GM08714 (cell line): ENCODE data around the gene ATF4.

Experiments
- H3K4me3 ChIP-seq: fragments of 200-500 bp; sonication (Bioruptor generic); 2 replicates; pipeline ENCODE4 v1.5.1; 2014; ENCODE audit warnings: mild to moderate bottlenecking, low read length, inconsistent platforms
- ZNF274 ChIP-seq: IDR thresholded peaks from 2 replicates; pipeline ENCODE4 v1.6.1; 2012; ENCODE audit warnings: mild to moderate bottlenecking, low read depth, low read length

The ATF4 gene

DNA sequence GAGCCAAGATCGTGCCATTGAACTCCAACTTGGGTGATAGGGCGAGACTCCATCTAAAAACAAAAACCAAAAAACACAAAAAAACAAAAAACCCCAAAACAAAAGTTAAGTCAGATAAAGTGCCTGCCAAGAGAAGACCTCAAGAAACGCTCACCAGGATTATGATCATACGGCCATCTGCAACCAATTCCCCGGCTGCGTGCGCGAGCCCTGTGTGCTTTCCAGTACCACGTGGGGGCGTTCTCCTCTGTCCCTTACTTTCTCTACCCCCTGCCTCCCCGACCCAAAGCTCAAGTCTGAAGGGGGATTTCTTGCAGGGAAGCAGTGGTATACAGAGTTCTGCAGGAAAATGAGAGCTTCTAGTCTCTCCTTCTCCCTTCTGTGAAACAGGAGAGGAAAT, 22.7 kb downstream of the ATF4 start:
- no peak for TF ChIP-seq ZNF274
- H3K4me3 ChIP-seq, result no peak overlapping the region

DNA sequence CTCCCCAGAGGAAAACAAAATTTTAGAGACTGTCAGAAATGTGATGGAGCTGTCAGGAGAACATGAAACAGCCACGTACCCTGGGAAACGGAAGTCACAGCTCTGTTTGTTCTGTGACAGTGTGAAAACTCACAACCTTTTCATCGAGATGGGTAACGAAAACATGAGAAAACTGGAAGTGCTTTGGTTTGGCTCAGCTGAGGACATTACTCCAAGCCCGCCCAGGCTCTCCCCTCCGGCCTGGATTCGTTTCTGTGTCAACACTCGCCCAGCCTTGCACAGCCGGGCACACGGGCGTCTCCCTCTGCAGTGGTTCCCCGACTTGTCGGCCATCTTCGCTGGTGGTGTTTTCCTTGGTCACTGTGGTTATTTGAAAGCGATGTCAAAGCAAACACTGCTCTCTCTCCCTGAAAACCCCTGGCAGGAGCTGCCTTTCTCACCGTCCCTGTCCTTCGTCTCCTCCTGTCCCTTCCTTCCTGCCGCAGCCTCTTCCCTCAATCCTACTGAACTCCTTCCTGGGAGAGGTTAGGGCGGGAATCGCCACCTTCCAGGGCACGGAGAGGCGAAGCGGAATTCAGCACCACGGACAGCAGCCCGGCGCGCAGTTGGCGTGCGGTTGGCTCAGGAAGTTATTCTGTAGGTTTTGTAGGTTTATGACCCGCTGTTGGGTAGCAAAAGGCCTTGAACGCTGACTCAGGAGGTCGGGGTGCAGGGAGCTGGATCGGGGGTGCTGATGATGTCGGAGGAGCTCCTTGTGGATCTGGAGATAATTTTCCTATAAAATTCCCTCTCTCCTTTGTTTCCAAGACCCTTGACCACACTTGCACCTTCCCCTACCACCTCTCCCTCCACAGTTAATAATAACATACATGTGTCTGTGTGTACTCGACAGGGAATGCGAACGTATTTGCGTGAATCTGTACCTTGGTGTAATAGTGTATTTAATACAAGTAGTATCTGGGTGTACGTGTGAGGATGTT, 25.3 kb downstream of the ATF4 start:
- TF ChIP-seq ZNF274, result no peak
- H3K4me3 ChIP-seq, result no peak overlapping the region

DNA sequence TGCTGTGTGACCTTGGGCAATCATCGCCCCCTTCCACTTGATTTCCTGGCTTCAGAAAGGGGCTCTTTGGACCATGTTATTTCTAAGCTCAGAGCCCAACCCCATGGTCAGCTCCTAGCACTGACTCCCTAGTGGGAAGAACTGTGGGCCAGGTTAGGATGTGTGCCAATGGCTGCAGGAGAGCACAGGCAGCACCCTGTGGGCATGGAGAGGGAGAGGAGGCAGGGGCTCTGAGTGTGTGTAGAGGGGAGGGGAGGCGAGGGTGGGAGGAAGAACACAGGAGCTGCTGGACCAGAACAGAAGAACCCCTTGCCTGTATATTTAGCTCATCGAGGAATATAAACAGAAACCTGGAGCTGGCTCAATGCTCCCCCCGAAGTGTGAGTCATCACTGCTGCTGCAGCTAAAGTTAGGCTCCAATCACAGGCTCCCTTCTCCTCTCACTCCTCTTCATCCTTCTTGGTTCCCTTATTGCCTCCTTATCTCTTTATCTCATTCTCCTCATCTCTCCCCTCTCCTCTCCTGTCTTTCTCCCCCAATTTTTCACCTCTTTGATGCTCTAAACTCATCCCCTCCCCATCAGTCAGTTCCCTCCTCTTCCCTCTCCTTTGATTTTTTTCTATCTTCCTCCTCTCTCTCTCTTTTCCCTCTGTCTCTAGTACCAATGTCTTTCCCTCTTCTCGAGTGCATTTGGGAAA, 26.7 kb downstream of the ATF4 start:
- TF ChIP-seq ZNF274, result no peak
- no peak overlapping the region for H3K4me3 ChIP-seq

DNA sequence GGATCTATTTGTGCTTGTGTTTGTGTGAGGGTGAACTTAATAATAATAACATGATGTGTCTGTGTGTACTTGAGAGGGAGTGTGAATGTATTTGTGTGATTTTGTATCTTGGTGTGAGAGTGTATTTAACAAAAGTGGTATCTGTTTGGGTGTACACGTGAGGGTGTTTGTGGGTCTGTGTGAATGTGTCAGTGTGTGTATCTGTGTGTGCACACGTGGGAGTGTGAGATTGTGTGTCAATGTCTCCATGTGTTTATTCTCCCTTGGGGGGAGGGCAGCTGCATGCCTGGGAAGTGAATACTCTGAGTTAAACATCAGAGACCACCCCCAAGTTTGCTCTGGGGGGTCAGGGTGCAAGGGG, 27.2 kb downstream of the ATF4 start:
- no peak for TF ChIP-seq ZNF274
- no peak overlapping the region for H3K4me3 ChIP-seq

DNA sequence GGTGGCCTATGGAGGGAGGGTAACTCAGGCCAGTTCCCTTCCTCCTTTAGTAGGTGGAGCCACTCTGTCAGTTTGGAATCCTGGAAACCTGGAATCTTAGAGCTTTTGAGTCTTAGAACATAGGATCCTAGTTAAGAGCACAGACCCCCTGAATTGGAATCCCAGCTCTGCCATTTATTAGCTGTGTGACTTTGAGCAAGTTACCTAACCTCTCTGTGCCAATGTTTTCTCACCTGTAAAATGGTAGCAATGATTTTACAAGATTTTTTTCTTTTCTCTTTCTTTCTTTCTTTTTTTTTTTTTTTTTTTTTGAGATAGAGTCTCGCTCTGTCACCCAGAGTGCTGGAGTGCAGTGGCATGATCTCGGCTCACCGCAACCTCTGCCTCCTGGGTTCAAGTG, 33.1 kb downstream of the ATF4 start:
- TF ChIP-seq ZNF274, result no peak

DNA sequence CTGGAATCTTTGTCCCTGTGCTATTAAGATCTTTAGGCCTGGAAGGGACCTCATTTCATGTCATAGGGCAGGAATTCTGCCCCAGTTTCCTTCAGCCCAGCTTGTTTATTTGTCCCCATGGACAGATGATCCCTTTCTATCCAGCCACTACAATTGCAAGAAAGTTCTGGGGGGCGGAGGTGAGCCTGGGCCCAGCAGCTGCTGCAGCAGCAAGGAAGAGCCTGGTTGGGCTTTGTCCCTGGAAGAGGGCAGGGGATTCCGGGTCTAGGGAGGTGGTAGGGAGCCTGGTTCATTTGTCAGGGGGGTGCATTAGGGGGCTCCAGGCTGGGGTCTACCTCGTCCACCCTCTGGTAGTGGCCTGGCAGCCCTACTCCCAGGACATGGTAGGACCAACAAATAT, 33.8 kb downstream of the ATF4 start:
- no peak for TF ChIP-seq ZNF274
- no peak overlapping the region for H3K4me3 ChIP-seq

More for the DNA sequence above, 33.1 kb downstream of the ATF4 start:
- H3K4me3 ChIP-seq, result no peak overlapping the region

DNA sequence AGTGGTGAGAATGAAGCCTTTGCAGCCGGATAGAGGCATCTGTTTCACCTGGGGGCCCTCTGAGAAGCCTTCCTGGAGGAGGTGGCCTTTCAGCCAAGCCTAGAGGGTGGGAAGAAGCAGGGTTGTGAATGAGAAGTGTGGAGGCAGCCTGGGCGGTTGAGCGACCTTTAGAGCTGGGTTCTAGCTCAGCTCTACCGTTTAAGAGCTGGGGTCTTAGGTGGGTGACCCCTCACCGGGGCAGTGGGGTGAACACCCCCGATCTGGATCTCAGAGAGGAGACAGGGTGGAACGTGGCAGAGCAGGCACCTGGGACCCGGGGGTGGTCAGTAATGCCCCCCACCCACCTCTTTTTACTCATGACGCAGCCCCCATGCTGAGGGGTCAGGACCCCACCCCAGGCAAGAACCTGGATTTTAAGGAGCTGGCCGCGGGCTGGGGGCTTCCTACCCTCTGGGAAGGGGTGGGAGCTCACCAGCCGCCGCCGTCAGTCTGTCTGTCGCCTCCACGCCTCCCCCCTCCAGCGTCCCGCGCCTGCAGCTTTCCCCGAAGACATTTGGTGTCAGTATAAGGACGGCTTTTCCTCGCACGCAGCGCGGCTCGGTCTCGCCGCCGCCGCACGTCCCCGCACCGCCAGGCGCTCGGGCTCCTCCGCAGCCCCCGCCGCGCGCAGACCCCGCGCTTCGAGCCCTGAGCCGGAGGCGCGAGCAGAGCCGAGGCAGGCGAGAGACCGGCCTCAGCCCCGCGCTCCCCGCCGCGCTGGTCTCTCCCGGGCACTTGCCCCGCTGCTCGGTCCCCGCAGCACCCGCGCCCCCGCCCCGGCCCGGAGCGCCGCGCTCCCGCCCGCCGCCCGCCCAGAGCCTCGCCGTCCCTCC, 36.8 kb downstream of the ATF4 start:
- no peak overlapping the region for H3K4me3 ChIP-seq

DNA sequence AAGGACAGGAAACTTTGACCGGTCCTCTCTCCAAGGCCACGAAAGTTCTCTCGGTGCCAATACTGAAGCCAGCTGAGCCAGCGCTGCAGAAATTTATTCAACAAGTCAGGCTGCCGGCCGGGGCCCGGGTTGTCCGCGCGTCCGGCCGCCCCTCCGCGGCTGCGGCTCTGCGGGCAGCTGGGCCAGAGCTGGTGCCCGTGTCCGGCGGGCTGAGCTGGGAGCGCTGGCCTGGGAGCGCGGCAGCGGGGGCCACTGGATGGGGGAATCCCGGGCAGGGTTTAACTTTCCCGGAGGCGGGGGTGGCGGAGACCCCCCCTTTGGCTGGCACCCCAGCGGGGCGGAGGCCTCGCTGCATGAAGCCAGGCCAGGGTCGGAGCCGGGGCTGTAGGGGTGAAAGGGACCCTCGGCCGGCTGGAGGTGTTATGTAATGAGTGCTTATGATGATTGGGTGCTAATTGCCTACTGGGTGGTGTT, 37.9 kb downstream of the ATF4 start:
- TF ChIP-seq ZNF274, result no peak
- H3K4me3 ChIP-seq, result no peak overlapping the region

More for the DNA sequence above, 36.8 kb downstream of the ATF4 start:
- no peak for TF ChIP-seq ZNF274

DNA sequence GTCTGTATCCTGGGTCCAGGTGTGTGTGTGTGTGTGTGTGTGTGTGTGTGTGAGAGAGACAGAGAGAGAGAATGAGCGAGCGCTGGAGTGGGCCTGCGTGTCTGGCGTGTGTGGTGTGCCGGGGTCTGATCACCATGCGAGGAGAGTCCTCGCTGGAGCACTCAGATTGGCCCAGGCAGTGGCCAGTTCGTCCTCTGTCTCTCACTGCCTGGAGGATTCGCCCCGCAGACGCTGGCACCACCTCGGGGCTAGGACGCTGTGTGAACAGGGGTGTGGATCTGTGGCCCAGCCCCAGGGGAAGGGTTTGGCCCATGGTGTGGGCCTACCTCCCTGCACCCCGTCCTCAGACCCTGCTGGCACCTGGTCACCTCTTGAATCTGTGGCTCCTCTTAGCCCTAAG, 38.6 kb downstream of the ATF4 start:
- no peak for TF ChIP-seq ZNF274
- H3K4me3 ChIP-seq, result no peak overlapping the region

DNA sequence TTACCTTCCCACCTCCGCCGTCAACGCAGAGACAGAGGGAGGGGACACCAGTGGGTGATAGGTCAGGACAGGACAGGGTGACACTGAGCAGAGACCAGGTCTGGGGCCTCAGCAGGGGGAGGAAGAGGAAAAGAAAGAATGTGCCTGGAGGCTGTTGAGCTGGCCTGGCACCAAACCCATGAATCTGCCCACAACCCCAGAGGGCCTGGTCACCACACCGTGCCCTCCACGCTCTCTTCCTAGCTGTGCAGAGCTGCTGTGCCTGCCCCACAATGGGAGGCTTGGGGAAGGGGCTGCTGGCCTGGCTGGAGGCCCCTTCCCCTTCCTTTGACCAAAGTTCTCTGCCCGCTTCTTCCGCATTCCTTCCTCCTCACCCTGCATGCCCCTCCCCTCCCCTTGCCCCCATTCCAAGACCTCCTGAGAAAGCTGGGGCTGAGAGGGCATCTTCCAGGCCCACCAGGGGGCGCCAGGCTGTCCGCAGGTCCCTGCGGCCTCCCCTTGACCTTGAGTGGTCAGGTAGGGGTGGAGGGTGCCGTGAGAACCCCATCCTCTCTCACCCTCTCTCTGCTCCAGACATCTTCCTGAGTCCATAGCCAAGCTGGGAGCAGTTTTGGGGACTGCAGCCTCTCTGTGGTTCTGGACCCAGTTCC, 39.2 kb downstream of the ATF4 start:
- H3K4me3 ChIP-seq, result no peak overlapping the region
- no peak for TF ChIP-seq ZNF274

DNA sequence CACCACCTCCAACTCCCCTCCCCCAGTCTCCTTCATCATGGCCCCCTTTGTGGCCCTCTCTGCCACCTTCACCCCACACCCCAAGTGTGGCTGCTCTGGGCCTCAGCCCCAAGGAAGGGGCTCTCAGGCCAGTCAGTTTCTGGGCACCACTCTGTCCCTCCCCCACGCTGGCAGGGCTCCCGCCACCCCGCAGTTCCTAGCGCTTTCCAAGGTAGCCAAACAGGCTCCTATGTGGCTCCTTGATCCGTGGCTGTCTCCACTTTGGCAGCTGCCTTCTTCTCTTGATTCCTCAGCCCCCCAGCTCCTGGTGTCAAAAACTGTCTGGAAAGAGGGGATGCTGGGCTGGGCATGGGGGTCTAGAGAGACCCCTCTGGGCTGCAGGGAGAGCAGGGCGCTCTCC, 39.8 kb downstream of the ATF4 start:
- TF ChIP-seq ZNF274, result no peak
- H3K4me3 ChIP-seq, result no peak overlapping the region

DNA sequence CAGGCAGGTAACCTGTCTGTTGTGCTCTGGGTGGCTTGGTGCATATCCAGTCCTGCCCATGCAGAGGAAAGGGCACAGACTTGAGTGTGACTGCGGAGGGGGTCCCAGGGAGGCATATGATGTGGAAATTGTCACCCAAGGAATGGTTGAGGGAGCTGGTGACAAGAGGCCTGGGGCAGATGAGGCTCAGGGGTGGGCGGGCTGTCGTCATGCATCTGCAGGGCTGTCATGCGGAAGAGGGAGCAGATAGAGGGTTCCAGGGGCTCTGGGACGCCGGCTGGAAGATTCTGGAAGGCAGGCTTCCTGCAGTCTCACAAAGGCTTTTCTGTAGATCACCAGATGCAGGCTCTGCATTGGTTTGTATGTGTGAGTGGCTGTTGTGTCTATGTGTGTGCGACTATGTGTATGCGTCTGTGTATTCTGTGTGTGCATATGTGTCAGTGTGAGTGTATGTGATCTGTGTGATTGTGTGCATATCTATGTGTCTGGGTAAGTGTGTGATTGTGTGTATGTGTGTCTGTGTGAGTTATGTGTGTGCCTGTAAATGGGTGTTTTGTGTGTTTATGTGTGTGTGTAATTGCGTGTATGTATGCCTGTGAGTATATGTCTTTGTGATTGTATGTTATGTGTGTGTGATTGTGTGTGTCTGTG, 42.6 kb downstream of the ATF4 start:
- no peak for TF ChIP-seq ZNF274
- no peak overlapping the region for H3K4me3 ChIP-seq

DNA sequence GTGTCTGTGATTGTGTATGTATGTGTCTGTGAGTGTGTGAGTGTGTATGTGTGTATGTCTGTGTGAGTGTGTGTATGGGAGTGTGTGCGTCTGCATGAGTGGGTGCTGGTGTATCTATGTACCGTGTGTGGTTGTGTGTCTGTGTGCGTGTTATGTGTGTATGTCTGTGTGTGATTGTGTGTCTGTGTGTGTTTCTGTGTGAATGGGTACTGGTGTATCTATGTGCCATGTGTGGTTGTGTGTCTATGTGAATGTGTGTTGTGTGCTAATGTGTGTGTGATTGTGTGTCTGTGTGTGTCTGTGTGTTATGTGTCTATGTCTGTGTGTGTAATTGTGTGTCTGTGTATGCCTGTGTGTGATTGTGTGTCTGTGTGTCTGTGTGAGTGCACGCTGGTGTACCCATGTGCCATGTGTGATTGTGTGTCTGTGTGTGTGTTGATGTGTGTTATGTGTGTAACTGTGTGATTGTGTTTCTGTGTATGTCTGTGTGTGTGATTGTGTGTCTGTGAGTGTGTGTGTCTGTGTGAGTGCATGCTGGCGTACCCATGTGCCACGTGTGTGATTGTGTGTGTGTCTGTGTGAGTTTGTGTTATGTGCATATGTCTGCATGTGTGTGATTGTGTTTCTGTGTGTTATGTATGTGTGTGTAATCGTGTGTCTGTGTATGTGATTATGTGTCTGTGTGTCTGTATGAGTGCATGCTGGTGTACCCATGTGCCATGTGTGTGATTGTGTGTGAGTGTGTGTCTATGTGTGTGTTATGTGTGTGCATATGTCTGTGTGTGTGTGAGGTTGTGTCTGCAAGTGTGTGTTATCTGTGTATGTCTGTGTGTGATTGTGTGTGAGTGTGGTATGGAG, 43.4 kb downstream of the ATF4 start:
- no peak for TF ChIP-seq ZNF274
- H3K4me3 ChIP-seq, result no peak overlapping the region
